ENCODE measurements around the gene PDE9A.

The PDE9A gene

GRCh38 chr21:42744520-42745445, 91.4 kb downstream of the PDE9A start:
- DNase-seq, result no peak

- DNase-seq, result no peak
Measured at GRCh38 chr21:42745511-42746239, 92.3 kb downstream of the PDE9A start.

- DNase-seq, result no peak
Measured at GRCh38 chr21:42746240-42746592, 92.8 kb downstream of the PDE9A start.

GRCh38 chr21:42746593-42747275, 93.3 kb downstream of the PDE9A start:
- DNase-seq, result no peak

- no peak for DNase-seq
Measured at GRCh38 chr21:42747276-42747701, 93.9 kb downstream of the PDE9A start.

- no peak for DNase-seq
Measured at GRCh38 chr21:42747746-42748351, 94.4 kb downstream of the PDE9A start.

- no peak for DNase-seq
Measured at GRCh38 chr21:42748620-42749176, 95.3 kb downstream of the PDE9A start.

GRCh38 chr21:42750737-42751530, 97.5 kb downstream of the PDE9A start:
- no peak for DNase-seq

- DNase-seq, result no peak
Measured at GRCh38 chr21:42751866-42752265, 98.4 kb downstream of the PDE9A start.

- DNase-seq, result no peak
Measured at GRCh38 chr21:42753804-42754203, 100.4 kb downstream of the PDE9A start.

- DNase-seq, result no peak
Measured at GRCh38 chr21:42754270-42754933, 101.0 kb downstream of the PDE9A start.

GRCh38 chr21:42755031-42755665, 101.7 kb downstream of the PDE9A start:
- no peak for DNase-seq

- DNase-seq, result no peak
Measured at GRCh38 chr21:42755766-42756579, 102.6 kb downstream of the PDE9A start.

GRCh38 chr21:42756580-42757250, 103.3 kb downstream of the PDE9A start:
- DNase-seq, result no peak

GRCh38 chr21:42757422-42757821, 104.0 kb downstream of the PDE9A start:
- DNase-seq, result no peak

GRCh38 chr21:42757826-42758655, 104.6 kb downstream of the PDE9A start:
- DNase-seq, result no peak

- DNase-seq, result no peak
Measured at GRCh38 chr21:42758721-42759593, 105.5 kb downstream of the PDE9A start.

Data from fibroblast of skin of abdomen (primary cell).